G401 (cell line): ENCODE measurements around the gene PRR20G. TPM values are rescaled to one million over a fixed set of nuclear protein-coding genes. Genes with fewer than 3 reads are reported as not detected.

Source experiments
- DNase-seq: peaks from one replicate; pipeline ENCODE4 v3.0.0-alpha.2; 2015; ENCODE audit warnings: low spot score
- in situ Hi-C: cut with HindIII; loops from 2 replicates; pipeline ENCODE4 v1.10.0; 2016; ENCODE audit warnings: low sequenced_read_pairs, mixed read lengths
- total RNA-seq: library from RNA; depleted of rRNA; stranded (reverse); fragments of >200 nt; shearing (Covaris generic); gene quantifications from 2 replicates; pipeline ENCODE4 v1.2.3, GENCODE V29; 2014; rRNA removed

Gene PRR20G
- total RNA-seq, 1 experiment from 2014 or later = not detected

DNA sequence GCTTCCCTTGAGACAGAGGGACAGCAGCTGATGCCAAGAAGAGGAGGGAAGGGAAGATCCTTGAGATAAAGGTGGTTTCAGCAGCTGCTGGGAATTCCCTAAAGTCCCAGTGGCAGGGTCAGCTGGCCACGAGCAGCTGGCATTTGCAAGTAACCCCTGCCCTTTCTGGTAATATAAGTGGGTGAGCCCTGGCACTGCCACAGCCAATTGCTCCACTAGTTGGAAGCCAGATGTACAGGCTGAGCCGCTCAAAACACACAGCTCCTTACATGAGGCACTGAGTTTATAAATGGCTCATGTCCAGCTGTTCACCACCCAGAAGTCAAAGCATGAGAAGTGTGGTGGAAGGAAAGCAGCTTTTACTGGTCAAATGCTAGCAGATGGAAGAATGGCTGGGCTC lies 35.4 kb downstream of the PRR20G start:
- in situ Hi-C loops = no loop called here
- DNase-seq = no peak

DNA sequence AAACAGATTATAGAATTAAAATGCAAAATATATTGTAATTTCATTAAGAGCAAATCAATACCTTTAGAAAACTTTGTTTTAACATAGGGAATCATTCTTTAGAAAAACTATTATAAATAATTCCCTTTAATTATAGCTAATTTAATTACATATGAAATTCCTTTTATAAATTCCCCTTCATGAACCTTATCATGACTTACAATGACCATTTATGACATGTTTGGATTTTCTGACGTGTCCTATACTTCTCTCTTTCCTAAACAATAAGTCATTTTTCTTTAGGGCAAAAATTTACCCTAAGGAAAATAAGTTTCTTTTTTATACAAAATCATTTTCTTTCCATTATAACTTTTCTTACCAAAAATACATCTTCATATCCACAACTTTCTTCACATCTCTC lies 37.8 kb downstream of the PRR20G start:
- DNase-seq = no peak
- in situ Hi-C loops = no loop called here

- no peak for DNase-seq
- in situ Hi-C loops = no loop called here
Measured at GRCh38 chr3:127247292-127247691, 40.6 kb downstream of the PRR20G start.

DNA sequence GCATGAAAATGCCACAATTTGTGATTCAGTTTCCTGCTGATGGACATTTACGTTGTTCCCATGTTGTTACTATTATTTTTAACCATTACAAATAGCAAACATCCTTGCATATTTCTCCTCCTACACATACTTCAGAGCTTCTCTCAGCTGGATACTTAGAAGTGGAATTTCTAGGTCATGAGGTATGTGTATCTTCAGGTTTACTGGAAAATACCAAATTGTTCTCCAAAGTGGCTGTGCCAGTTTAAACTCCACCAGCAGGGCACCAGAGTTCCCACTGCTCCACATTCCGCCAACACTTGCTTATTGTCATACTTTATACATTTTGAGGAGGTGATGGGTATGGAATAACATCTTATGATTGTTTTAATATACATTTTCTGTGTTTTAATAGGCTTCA lies 49.2 kb downstream of the PRR20G start:
- DNase-seq = no peak
- in situ Hi-C loops = no loop called here

- in situ Hi-C loops = no loop called here
- DNase-seq = no peak
Measured at GRCh38 chr3:127237835-127238234, 50.0 kb downstream of the PRR20G start.

- in situ Hi-C loops = no loop called here
- DNase-seq = no peak
Measured at GRCh38 chr3:127235706-127236105, 52.1 kb downstream of the PRR20G start.

GRCh38 chr3:127234778-127235177 lies 53.1 kb downstream of the PRR20G start:
- in situ Hi-C loops = no loop called here
- DNase-seq = no peak

Other genes starting within 250 kb of the PRR20G start
- not detected in 2 replicates for gene PRR23E, start 94.9 kb downstream of the PRR20G start, total RNA-seq